H1 (cell line): ENCODE results near the gene VPS41. TPM values are rescaled to one million over a fixed set of nuclear protein-coding genes. Genes with fewer than 3 reads are reported as not detected.

Experiments used
- CBX5 ChIP-seq: fragments of 300-800, 300-1000 bp; sonication (generic); IDR thresholded peaks from 2 replicates; pipeline ENCODE4 v1.7.1; 2016; ENCODE audit warnings: antibody characterized with exemption, low read length, low read depth
- KDM4A ChIP-seq: IDR thresholded peaks from one replicate; pipeline ENCODE4 v1.7.1; 2012; ENCODE audit warnings: low read depth, mild to moderate bottlenecking, moderate library complexity, low read length, inconsistent platforms; ENCODE audit not compliant: severe bottlenecking
- RFX5 ChIP-seq: IDR thresholded peaks from 2 replicates; pipeline ENCODE4 v1.6.1; 2011; ENCODE audit warnings: low read depth, low read length, improper control_type of control experiment, borderline replicate concordance
- polyA plus RNA-seq, 7 experiments: library from polyadenylated mRNA; depleted of rRNA in 3 of 7; stranded (reverse) in 5 of 7; unstranded in 2 of 7; fragments of >200 nt in 5 of 7; fragments of 200-250 nt in 2 of 7; gene quantifications; 1 replicate in 5 of 7; 2 replicates in 1 of 7; 4 replicates in 1 of 7; pipeline versions ENCODE4 v1.2.1 to v1.2.3, GENCODE V29; 2011 to 2013; ENCODE audit warnings: missing spikeins in 2 of 7, mixed read lengths in 2 of 7
- total RNA-seq: library from RNA; stranded (reverse); fragmentation: NEBNext Ultra II Directional; extraction: Animal tissue kit (Norgen Biotek cat#: 25700); gene quantifications from 2 replicates; pipeline ENCODE4 v1.2.1, GENCODE V29; 2021

Gene VPS41
- total and polyA plus RNA-seq, 2 of the 8 experiments (the other 6 are each of a cell fraction or from before 2014, with no cell fraction given), result 10.7 to 63.3 TPM

- TF ChIP-seq KDM4A (no peak), CBX5 (no peak), RFX5 (no peak)
Observed at GRCh38 chr7:38694326-38694725, 214.7 kb downstream of the VPS41 start (continued).
